Astrocyte of the cerebellum (primary cell): ENCODE results near the gene SETD6.

ENCODE experiments used
- DNase-seq: peaks from one replicate; pipeline ENCODE4 v3.0.0-alpha.2; 2011; ENCODE audit warnings: low read depth
- H3K4me3 ChIP-seq: 2 replicates; pipeline ENCODE4 v1.5.1; 2011; ENCODE audit warnings: mild to moderate bottlenecking, low read depth, low read length, moderate library complexity
- in situ Hi-C: cut with HindIII; loops from 2 replicates; pipeline ENCODE4 v1.10.0; 2017; ENCODE audit warnings: low sequenced_read_pairs
- TF ChIP-seq, protein P1 (sequence below): IDR thresholded peaks from 2 replicates; pipeline ENCODE4 v1.5.1; 2012; ENCODE audit warnings: low read length, low read depth, moderate library complexity, mild to moderate bottlenecking; ENCODE audit errors: missing control alignments

Gene SETD6

GRCh38 chr16:58519707-58520106 lies 4.4 kb downstream of the SETD6 start:
- in situ Hi-C loops, result no loop called here
- H3K4me3 ChIP-seq, result no peak overlapping the region
- no peak for DNase-seq
- TF ChIP-seq, protein P1, sequence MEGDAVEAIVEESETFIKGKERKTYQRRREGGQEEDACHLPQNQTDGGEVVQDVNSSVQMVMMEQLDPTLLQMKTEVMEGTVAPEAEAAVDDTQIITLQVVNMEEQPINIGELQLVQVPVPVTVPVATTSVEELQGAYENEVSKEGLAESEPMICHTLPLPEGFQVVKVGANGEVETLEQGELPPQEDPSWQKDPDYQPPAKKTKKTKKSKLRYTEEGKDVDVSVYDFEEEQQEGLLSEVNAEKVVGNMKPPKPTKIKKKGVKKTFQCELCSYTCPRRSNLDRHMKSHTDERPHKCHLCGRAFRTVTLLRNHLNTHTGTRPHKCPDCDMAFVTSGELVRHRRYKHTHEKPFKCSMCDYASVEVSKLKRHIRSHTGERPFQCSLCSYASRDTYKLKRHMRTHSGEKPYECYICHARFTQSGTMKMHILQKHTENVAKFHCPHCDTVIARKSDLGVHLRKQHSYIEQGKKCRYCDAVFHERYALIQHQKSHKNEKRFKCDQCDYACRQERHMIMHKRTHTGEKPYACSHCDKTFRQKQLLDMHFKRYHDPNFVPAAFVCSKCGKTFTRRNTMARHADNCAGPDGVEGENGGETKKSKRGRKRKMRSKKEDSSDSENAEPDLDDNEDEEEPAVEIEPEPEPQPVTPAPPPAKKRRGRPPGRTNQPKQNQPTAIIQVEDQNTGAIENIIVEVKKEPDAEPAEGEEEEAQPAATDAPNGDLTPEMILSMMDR, result no peak

DNA sequence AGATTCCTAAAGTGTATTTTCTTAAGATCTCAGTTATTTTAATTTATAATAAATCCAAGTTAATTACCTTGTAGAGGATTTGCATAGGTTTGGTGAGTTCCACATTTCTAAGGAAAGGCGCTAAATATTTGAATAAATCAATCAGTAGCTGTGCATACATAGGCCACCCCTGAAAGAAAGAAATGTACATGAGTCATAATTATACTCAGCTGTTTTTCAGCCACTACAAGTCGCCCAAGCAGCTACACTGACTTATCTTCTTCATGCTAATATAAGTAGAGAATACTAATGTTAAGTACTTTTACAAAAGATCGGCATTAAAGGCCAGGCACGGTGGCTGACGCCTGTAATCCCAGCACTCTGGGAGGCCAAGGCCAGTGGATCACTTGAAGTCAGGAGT lies 14.9 kb downstream of the SETD6 start:
- in situ Hi-C loops, result no loop called here
- H3K4me3 ChIP-seq, result no peak overlapping the region
- TF ChIP-seq, protein P1, result no peak
- no peak for DNase-seq

DNA sequence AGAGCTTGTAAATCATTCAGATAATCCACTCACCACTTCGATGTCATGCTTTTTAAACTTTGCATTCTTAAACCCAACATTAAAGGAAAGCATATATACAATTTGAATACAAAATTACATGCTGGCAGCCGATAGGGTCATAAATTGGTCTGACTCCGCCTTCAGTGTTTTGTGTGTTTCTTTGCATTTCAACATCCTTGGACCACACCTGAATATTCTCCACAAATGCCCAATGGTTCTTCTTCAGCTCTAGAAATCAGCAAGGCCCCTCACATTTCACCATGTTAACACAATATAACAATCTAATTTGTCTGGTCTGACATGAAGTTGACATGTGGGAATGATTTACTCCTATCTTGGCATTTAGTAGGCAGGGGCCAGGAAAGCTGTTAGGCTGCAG lies 17.1 kb downstream of the SETD6 start:
- H3K4me3 ChIP-seq, result no peak overlapping the region
- in situ Hi-C loops, result no loop called here
- TF ChIP-seq, protein P1, result no peak
- no peak for DNase-seq

DNA sequence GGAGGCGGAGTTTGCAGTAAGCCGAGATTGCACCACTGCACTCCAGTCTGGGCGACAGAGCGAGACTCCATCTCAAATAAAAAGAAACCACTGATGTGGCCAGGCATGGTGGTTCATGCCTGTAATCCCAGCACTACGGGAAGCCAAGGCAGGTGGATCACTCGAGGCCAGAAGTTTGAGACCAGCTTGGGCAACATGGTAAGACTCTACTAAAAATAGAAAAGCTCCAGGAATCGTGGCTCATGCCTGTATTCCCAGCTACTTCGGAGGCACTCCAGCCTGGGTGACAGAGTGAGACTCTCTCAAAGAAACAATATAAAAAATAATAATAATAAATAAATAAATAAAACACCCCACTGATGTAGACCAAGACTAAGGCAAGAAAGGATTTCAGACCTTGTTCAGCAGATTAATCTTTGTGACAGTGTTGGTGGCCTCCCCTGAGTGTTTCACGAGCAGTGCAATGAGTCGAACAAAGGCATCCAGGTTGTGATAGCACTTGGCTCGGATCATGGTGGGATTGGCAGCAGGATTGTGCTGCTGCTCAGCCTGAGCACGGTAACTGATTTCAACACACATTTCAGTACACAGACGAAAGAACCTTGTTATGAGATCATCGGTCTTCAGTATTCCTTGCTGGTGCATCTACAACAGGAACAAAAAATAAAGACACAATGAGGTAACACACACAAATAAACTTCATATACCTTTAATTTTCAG lies 18.6 kb downstream of the SETD6 start:
- in situ Hi-C loops, result no loop called here
- TF ChIP-seq, protein P1, result no peak
- no peak overlapping the region for H3K4me3 ChIP-seq
- DNase-seq, result no peak

GRCh38 chr16:58535100-58535499 lies 19.8 kb downstream of the SETD6 start:
- no peak overlapping the region for H3K4me3 ChIP-seq
- TF ChIP-seq, protein P1, result no peak
- DNase-seq, result no peak
- in situ Hi-C loops, result loop anchor here (5.0 kb wide), 1 partner anchor 52 kb away; no protein-coding TSS in a partner anchor

DNA sequence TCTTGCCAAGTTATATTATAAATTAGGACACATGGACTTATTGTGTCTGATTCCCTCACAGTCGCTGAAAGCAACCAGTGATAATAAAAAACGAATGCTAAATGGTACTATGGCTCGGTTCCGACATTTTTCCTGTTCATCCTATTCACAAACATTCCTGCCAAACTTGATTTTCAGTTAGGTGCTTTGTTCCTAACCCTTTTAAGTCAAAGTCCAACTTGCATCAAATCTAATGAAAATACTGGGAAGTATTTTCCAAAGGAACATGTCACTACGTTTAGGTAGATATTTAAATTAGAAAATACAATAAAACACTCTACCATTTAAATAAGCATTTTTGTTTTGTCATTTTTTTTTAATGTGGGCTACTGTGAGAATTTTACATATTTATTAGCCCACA lies 21.0 kb downstream of the SETD6 start:
- in situ Hi-C loops, result loop anchor here (5.0 kb wide), 1 partner anchor 51 kb away; no protein-coding TSS in a partner anchor
- H3K4me3 ChIP-seq, result no peak overlapping the region
- TF ChIP-seq, protein P1, result no peak
- DNase-seq, result no peak
